Bronchial epithelial cell (primary cell): Measurements from ENCODE around the gene FRK. TPM values are rescaled to one million over a fixed set of nuclear protein-coding genes. Genes with fewer than 3 reads are reported as not detected.

Experiments used
- DNase-seq: peaks from one replicate; pipeline ENCODE4 v3.0.0-alpha.2; 2010; ENCODE audit warnings: low read depth
- FAIRE-seq: peaks from 2 replicates; lab custom pipeline; 2011; peaks lifted over from hg19 to GRCh38; lab: Jason Lieb, UNC
- H3K27me3 ChIP-seq: 2 replicates; pipeline ENCODE4 v1.5.1; 2011; ENCODE audit warnings: low read length; ENCODE audit not compliant: control insufficient read depth, insufficient read depth
- H3K36me3 ChIP-seq: 2 replicates; pipeline ENCODE4 v1.5.1; 2011; ENCODE audit warnings: low read length; ENCODE audit not compliant: control insufficient read depth, insufficient read depth
- H3K4me3 ChIP-seq: 2 replicates; pipeline ENCODE4 v1.5.1; 2011; ENCODE audit warnings: mild to moderate bottlenecking, low read depth, low read length, control low read depth
- CTCF ChIP-seq: IDR thresholded peaks from 2 replicates; pipeline ENCODE4 v1.5.1; 2011; ENCODE audit warnings: mild to moderate bottlenecking, moderate library complexity, low read length, control low read depth, inconsistent platforms; ENCODE audit not compliant: insufficient read depth, severe bottlenecking
- total RNA-seq: library from RNA; depleted of rRNA; stranded (reverse); fragments of >200 nt; gene quantifications from 2 replicates; pipeline ENCODE4 v1.2.1, GENCODE V29; 2014

Gene FRK
- 1.3 and 3.1 TPM in 2 replicates for total RNA-seq

GRCh38 chr6:116060572-116061283, at the start of gene FRK:
Gene FRK (minus strand): TSS chr6:116060891. CDS start chr6:116060311, 580 bp downstream.
- Histone ChIP-seq H3K36me3 (no peaks in the 10 kb centered on the region), H3K27me3 (no peaks in the 10 kb centered on the region), H3K4me3 (peak within 1 kb of the TSS; percentile 47)
- TF ChIP-seq CTCF = peak; percentile 27
- FAIRE-seq = no peak
- peak; percentile 89 for DNase-seq

DNA sequence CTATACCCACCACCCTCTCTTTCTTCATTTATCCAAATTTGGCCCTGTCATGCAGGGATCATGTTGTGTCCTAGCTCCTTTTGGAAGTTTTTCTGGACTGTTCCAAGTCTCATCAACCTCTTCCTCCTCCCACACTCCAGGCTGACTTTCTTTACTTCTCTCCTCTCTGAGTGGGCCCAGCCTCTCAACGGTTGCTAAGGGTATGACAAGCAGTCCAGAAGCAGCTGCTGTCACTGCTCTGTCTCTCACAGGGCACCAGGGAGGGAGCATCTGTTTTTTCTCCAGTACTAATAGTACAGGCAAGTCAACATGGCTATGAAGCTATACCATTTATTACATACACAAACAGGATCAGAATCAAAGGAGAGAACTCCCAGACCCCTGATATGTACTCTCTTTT, 48.1 kb upstream of the FRK start:
- no peaks in the 10 kb centered on the region for H3K27me3 ChIP-seq
- FAIRE-seq = no peak
- DNase-seq = no peak
- peaks cover 9% of the 10 kb centered on the region for H3K36me3 ChIP-seq
- no peak for TF ChIP-seq CTCF
- no peak overlapping the region for H3K4me3 ChIP-seq

GRCh38 chr6:116106146-116106545, 45.5 kb upstream of the FRK start:
- peaks cover 9% of the 10 kb centered on the region for H3K36me3 ChIP-seq
- TF ChIP-seq CTCF = no peak
- H3K27me3 ChIP-seq = no peaks in the 10 kb centered on the region
- DNase-seq = no peak
- no peak for FAIRE-seq
- no peak overlapping the region for H3K4me3 ChIP-seq

DNA sequence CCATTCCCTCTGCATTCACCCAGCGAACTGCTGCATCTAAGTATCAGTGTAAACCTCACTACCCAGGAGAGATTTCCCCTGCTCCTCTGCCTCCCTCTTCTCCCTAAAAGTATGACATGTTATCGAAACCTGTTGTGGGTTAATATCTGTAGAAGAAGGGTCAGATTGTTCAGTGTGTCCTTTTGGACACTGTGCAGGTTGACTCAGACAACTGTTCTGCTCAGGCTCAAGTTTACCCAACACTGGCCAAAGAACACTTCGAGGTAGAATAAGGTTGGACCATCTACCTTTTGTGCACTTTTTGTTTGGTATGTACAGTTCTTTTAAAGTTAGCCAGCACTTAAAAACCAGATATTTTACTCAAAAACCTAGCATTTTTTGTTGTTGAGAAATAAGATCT, 44.6 kb upstream of the FRK start:
- Histone ChIP-seq H3K36me3 (peaks cover 2% of the 10 kb centered on the region), H3K27me3 (no peaks in the 10 kb centered on the region), H3K4me3 (no peak overlapping the region)
- FAIRE-seq (no peak), DNase-seq (no peak)
- no peak for TF ChIP-seq CTCF

DNA sequence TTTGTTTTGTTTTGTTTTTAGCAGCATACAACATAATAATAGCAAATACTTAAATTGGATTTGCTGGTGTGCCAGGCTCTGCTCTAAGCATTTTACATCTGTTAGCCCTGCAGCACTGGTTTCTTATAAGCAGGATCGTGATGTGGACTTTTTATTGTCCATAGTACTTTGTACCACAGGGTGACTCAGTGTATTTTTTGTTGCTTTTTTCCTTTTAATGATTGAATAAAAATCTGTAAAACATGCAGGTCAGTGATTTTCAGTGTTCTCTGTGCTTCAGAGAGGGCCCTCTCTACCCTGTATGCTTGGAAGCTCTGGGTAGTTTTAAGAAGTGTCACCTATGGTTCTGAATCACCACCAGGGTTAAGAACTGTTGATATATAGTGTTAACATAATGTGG, 43.9 kb upstream of the FRK start:
- Histone ChIP-seq H3K27me3 (no peaks in the 10 kb centered on the region), H3K36me3 (no peaks in the 10 kb centered on the region), H3K4me3 (no peak overlapping the region)
- no peak for TF ChIP-seq CTCF
- FAIRE-seq = no peak
- DNase-seq = no peak

GRCh38 chr6:116102873-116103272, 42.2 kb upstream of the FRK start:
- TF ChIP-seq CTCF = no peak
- Histone ChIP-seq H3K27me3 (no peaks in the 10 kb centered on the region), H3K4me3 (no peak overlapping the region), H3K36me3 (no peaks in the 10 kb centered on the region)
- peak; percentile 10 for DNase-seq
- no peak for FAIRE-seq
